ENCODE results near the gene KCNMA1.

The KCNMA1 gene

DNA sequence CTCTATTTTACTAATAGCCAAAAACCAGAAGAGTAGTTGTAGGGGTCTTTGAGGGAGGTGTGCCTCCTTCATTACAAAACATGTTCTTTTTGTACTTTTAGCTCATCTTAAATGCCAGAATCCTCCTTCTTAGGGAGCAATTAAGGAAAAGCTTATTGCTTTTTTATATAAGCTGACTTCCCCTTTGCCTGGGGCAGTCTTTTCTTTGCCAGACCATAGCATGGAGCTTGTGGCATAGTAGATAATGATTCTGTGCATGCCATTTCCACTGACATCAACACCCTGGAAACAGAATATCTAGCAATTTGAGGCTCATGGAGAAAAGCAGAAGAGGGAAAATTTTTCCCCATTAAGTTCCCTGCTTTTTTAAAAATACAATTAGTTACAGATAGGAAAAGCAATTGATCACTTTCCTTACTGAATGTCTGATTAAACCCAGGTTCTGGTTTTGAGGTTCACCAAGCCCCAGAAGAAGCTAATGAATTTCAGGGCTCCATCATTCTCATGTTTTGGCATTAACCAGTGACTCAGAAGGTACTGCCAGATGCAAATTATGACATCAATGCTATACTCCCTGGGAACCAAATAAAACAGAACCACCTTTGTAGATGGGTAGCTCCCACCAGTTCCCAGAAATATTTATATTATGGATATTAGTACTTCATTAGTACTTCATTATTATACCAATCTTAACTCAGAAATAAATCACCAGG is 410.6 kb downstream of the KCNMA1 start:
- no peak for DNase-seq

DNA sequence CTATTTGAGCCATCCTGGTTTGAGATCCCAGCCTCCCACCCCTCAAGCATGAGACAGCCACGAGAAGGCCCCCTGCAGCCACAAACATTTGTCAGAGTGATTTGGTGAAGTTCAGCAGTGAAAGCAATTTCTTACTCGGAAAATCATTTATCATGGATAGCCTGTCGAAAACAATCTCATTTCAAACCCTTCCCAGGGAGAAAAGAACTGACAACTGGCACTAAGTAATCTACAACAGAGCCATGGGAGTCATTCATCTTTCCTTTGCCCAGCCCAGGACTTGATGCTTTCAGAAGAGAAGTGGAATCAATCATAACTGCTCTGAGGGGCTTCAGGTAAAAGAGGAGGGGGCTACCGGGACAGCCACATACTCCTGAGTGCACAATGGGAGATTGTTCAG is 411.2 kb downstream of the KCNMA1 start:
- DNase-seq: no peak

DNA sequence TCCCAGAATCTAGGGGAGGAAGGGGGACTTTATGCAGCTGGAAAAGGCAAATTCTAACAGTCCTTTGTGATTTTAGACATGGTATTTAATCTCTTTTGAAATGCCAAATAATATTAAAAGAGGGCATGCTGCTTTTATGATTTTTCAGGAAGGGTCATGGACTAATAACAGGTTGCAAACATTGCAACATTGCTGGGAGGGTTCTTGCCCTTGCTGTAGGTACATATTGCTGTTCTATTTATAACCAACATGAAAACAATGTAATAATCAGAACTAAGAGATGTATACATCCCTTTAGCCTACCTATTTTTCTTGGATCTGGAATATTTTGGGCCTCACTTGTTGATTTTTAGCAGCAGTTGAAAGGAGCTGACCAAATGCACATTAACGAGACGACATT is 411.6 kb downstream of the KCNMA1 start:
- no peak for DNase-seq

DNA sequence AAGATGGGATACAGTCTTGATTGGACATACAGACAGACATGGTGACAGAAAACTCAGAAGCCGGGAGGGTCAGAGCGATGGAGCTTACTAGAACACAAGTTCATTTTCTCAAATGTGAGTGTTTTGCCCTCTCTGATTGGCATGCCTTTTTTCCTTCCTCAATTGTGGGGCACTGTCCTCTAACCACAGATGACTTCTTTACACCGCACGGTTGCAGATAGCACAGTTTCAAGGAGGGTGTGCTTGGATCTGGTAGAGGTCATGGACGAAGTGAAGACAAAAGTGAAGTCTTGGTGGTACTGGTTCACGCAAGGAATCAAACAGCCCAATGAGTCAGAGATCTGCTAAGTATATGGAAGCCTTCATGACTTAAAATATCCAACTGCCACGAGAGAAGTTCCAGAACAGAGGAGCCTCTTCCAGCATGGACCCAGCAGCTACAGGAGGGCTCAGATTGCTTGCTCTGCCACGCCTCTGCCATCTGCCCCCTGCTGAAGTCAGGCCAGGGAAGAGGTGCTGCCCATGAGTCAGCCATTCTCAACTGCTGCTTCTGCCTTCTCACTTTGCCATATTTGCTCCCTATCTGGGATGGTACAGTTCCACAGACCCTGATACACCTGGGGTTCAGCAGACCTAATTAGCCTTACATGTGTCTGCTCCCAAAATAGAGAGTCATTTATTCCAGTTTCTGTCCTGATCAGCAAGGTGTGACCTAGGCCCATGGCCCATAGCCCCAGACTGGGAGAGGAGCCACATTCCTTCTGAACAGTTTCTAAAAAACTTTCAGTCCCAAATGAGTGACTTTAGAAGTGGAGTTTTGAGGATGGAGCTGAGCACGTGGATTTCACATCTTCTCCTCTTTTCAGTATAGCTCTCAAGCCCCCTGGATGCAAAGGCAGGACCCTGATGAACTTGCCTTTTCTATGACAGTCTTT is 413.8 kb downstream of the KCNMA1 start:
- DNase-seq: no peak

DNA sequence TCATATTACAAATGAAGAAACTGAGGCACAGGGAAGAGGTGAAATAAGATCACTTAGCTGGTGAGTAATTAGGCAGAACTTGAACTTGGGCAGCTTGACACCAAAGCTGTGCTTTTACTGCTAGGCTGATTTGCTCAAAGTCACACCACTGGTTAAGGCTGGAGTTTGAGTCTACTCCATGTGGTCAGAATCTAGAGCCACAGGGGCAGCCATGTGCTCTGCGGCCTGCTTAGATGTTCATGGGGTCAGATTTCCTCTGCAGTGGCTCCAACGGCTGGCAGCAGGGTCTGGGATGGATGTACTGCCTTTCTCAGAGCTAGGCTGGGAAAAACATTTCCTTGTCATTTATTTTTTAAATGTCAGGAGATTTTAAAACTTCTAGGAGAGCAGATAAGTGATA is 417.5 kb downstream of the KCNMA1 start:
- DNase-seq: no peak

DNA sequence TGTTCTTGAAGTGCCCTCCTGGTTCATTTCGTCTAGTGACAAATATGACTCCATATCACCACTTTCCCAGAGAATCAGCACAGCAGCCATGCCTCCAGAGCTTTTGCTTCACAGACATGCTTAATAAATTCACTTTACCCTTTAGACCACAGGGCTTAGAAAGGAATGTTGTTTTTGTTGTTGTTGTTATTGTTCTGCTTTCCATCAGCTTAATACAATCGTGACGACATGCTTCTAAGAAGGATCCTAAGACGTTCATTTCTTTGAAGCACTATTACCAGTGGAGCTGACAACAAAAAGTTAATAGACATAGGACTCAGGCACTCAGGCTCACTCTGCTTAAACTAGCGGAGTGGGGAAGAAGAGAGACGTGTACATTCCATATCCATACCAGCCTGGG is 418.6 kb downstream of the KCNMA1 start:
- no peak for DNase-seq

DNA sequence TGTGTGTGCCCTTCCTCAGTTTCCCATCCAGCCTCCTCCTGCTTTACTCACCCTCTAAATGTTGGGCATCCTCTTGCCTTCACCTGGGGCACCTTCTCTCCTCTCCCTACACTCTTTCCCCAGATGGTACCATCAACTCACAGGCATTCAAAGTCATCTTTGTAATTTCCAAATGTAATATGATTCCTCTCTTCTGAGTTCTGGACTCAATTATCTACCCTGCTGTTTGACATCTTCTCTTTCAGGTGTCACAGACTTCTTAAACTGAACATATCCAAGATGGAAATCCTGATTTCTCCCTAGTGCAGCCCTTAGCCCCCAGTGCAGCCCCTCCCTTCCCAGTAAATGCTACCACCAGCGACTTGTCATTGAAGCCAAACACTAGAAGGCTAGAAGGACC is 422.8 kb downstream of the KCNMA1 start:
- DNase-seq: no peak

DNA sequence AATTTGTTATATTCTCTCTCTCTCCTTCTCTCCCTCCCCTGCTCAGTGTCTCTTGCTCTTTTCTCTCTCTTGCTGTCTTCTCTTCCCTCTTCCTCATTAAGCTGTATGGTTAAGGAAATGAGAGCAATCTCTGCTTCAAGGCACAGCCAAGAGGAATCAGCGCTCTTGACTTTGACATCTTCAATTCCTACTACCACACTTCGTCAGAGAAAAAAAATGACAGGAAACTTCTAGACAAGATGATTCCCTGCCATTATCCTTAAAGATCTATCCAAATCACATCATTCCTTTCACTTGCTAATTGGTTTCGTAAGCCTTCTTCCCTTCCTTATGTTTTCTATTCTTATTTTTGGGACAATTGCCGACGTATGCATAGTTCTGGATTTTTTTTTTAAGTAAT is 425.0 kb downstream of the KCNMA1 start:
- DNase-seq: no peak

DNA sequence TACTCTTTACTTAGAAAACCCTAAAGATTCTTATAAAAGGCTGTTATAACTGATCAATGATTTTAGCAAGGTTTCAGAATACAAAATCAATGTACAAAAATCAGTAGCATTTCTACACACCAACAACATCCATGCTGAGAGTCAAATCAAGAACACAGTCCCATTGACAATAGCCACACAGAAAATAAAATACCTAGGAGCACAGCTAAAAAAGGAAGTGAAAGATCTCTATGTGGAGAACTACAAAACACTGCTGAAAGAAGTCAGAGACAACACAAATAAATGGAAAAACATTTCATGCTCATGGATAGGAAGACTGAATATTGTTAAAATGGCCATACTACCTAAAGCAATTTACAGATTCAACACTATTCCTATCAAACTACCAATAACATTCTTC is 427.0 kb downstream of the KCNMA1 start:
- no peak for DNase-seq

DNA sequence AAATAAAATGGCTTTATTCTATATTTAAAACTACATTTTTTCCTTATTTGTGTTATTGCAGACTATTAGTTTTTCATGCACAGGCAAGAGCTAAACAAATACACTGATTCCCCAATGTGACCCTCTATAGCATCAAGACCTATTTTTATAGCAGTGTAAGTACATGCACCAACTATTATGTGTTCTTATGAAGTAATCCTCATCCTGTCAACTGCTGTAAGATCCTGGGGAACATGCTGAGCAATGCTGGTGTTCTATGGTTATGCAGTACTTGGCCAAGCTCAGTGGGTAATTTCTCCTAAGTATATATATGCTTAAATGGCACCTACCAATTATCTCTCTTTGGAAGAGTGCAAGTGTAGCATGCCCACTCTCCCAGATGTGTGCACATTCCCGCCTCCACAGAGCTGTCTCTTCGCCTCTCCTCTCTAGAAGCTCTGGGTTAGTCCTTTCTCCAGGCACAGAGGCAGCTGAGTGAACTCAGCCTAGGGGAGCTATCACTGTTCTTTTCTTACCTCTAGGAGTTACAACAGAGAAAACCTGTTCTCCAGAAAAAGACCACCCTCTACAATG is 428.8 kb downstream of the KCNMA1 start:
- DNase-seq: no peak

DNA sequence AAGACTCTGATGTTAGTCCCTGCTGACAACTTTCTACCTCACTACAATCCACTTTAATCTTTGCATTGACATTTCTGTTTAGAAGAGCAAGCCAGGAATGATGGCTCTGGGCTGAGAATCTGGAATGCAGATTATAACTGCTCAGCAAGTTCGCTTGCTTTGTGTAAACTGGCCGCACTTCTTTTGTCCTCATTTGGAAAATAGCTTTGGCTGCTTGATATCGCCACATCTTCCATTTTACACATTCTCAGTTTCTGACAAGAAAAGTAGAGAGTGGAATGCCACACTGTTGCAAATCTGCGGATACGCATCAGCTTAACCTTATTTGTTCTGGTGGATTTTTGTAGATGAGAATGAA is 429.8 kb downstream of the KCNMA1 start:
- DNase-seq: no peak

DNA sequence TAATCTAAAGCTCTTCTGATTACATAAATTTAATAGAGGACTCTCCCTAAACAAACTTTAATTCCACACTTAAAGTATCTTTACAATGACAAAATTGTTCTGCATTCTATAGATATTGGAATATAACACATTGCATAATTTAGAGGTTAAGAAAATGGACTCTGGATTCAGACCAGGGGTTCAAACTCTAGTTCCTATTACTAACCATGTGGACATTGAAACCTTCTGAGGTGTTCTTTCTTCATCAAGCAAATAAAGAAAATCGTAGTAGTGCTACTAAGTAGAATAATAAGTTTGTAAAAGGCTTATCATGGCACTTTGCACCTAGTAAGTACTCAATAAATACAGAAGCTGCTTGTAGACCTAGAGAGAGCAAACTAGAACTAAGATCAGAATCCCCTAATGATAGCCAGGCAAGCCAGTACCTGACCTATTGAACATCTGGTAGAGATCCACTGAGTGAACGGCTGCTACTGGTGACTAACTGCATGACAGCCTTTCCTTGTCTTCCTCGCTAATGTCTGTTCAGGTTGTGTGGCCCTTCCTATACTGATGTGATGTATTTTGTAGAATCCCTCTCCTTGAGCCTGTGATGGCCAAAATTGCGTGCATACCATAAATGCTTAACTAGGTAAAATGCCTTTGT is 430.3 kb downstream of the KCNMA1 start:
- no peak for DNase-seq

DNA sequence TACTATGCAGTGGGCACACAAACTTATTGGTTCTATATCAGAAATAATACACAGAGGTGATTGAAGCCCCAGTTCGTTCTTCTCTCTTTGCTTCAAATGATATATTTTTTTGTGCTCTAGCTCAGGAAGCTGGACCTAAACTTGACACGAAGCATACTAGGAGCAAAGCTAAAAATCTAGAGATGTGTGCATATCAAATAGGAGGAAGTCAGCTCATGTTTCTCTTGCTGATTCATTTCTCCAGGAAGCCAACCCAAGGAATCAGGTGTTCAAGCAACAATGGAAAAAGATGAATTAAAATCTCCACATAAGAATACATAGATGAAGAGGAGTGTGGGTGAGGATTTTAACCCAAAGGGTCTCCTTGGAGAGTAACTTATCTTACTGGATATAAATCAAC is 432.5 kb downstream of the KCNMA1 start:
- DNase-seq: no peak

DNA sequence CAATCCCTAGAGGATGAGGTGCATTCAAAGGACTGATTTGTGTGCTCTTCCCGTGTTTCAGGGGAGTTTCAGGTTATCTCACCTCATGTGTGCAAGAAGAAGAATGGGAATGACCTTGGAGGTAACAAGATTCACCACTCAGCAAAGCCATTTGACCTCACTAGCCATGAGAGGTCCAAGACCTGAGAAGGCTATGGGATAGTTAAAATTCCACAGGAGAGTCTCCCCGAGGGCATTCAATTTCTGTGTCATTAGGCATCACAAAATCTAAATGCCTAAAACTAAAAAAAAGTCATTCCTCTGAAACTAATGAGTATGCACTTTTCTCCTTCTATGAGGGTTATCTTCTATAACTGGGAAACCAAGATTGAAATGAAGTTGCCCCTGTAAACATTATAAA is 433.4 kb downstream of the KCNMA1 start:
- no peak for DNase-seq

DNA sequence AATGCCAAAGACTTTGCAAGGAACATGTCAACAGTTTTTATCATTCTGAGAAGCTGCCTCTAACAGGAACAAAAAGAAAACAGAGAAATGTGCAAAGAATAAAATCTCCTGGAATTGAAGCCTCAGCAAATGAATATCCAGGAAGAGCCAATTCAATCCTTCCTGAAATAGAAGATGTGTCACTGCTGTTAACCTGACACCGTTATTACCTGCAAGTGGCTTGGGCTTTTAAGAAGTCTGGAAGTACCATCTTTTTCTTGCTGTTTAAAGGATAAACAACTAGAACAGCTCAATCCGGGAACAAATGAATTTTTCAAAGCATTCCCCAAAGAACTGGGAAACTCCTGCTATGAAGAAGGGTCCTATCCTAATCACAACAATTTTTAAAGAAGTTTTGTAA is 434.8 kb downstream of the KCNMA1 start:
- DNase-seq: no peak

DNA sequence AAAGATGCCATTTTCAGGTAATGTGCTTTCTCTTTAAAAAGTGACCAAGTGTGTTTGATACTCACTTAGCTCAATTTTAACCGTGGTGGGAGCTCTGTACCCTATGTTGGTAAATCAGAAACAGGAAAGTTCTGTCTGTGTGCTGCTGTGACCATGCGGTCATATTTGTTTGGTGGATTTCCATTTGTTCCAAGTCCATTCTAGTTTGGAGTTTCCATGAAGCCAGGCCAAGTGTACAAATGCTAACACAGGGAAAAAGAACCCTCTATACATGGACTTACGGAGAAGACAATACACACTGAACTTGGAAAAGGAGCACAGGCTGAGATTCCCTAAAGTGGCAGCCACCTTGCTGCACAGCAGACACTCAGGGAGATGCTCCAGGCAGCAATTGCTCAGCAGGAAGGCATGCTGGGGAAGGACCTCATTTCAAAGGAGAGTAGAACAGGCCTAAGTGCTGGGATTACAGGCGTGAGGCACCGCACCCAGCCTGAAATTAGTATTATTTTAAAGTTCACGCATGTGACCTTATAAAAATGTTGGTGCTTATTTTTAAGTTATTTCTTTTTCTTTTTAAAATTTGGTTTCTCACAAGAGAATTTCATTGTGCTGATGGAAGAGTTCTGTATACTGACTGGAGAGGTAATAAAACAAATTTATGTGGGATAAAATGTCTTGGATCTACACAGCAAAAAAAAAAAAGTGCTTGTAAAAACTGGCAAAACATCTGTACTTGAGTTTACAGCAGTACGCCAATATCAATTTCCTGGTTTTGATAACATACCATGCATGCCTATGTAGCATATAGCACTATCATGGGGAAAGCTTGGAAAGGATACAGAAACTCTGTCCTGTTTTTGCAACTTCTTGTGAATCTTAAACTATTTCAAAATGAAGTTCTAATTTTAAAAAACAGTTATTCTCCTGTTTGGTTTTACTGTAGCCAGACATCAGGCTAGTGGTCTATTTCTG is 436.2 kb downstream of the KCNMA1 start:
- no peak for DNase-seq

DNA sequence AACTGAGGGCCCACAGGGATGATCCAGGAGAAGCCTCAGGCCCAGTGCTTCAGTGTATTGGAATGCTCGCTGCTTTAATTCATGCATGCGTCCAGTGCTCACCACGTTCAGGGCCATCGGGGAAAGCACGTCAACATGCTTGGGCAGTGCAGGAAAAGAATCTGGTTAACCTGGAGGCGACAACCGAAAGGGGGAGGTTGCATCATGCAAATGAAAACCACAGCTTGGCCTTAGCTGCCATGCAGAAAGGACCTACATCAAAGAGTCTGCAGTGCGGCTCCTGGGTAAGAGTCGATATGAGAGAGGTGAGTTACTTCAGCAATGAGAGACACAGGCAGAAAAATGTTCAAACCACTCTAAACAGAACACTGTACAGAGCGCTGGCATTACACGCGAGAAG is 440.1 kb downstream of the KCNMA1 start:
- DNase-seq: no peak

DNA sequence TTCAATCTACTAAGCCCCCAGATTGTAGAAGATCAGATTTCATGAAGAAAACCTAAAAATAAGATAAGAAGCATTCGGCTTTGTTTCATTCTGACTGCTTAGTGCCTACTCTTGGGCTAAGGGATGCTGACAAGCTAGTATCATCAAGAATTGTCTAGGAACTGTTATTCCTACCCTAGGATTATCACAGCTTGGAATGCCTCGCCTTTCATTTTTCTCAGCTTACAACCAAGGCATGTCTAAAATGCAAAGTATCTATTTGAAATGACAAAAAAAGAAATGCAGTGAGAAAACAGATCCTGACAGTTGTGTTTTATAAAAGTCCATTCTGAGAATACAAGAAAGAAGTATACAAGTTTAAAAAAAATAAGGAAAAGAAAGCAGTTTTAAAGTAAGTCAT is 441.0 kb downstream of the KCNMA1 start:
- DNase-seq: no peak

DNA sequence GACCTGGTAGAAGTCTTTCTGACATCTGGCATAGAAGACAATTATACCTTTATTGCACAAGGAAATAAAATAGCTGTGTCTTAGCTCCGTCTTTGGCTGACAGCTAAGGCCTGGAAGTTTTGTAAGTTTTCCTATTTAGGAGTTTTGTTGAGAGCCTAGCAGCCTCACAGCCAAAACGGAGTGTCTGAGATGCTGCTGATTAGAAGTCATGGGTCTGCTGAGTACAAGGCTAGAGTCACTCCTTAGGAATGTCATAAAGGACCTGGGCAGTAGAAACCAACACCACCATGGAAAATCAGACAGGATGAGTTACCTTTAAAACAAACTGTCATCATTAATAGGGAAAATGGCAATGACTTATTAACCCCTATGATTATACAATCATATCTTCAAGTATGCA is 442.5 kb downstream of the KCNMA1 start:
- DNase-seq: no peak

DNA sequence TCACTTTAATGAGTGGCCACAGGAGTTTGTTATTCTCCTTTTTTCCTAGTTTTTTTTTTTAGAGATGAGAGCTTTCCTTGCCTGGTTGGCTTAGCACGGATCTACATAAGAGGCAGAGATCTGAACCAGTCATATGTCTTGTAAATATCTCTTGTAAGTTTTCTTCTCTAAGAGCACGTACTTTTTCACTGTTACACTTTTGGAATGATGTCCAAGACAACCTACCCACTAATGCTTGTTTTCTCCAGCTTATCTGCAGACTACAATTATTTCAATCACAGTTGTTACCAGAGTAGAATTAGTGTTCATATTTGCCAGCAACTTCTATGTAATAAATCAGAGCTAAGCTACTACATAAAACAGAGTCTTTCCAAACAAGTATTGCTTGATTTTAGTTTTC is 444.6 kb downstream of the KCNMA1 start:
- no peak for DNase-seq

DNA sequence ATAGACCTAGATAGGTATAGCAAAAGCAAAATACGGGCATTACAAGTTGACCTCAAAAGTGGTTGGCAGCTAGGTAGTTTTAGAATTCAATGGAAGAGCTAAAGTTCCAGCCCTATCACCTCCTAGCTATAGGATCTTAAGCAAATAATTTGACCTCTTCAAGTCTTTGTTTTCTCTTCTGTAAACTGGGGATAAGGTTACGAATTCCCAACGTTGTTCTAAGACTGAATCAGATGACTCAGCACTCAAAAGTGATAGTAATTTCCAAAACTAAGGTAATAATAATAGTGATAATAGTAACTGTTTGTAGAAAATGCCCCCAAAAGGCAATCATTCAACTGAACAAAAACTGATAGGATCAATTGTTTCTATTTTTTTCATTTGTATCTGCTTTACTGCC is 445.2 kb downstream of the KCNMA1 start:
- no peak for DNase-seq

DNA sequence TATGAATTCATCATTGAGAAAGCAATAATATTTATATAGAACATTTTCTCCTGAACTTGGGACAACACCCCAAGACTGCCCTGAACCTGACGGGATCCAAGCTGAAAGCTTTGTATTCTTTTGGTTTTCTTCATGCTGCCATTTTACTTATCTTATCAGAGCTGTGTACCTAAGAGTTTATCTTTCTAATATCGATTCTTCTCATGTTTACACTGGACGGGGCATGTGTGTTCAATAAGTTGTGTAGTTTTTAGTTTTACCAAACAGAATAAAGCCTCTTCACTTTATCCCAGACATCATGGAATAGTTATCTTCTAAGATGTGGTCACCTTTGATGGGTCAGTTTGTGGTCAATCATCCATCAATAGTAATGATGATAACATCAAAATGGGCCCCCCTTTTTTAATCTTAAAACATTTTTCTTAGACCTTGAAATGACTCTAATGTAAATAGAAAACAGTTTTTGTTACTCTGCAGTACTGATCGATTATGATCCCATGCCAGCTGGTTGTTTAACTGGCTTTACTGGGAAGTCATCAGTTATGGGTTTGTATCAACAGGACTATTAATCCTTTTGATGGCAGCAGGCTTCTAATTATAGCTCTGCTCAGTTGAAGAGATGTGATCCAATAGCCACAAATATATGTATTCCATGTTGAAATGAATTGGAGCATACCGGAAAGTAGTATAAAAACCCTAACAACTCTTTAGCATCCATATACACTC is 446.1 kb downstream of the KCNMA1 start:
- DNase-seq: no peak

All from NCI-H1105 (cell line).